KMS-11 (cell line): ENCODE data around the gene MSI1.

Experiments
- H2AFZ ChIP-seq: fragments of 200-600 bp; sonication (generic); 2 replicates; pipeline ENCODE4 v1.6.1; 2016; ENCODE audit warnings: antibody characterized with exemption, mixed run types, low read depth
- H3K27ac ChIP-seq: fragments of 200-600 bp; sonication (generic); 2 replicates; pipeline ENCODE4 v1.6.1; 2016; ENCODE audit warnings: mild to moderate bottlenecking, mixed run types
- H3K27me3 ChIP-seq: fragments of 200-600 bp; sonication (generic); 2 replicates; pipeline ENCODE4 v1.6.1; 2017; ENCODE audit warnings: mild to moderate bottlenecking, low read depth, mixed run types, moderate library complexity; ENCODE audit not compliant: insufficient read depth
- H3K36me3 ChIP-seq: fragments of 200-600 bp; sonication (generic); 2 replicates; pipeline ENCODE4 v1.6.1; 2017; ENCODE audit warnings: mild to moderate bottlenecking, mixed run types; ENCODE audit not compliant: insufficient read depth
- H3K4me1 ChIP-seq: fragments of 200-600 bp; sonication (generic); 2 replicates; pipeline ENCODE4 v1.6.1; 2016; ENCODE audit warnings: mild to moderate bottlenecking, low read depth, mixed run types; ENCODE audit not compliant: poor library complexity, severe bottlenecking
- H3K4me2 ChIP-seq: fragments of 200-600 bp; sonication (generic); 2 replicates; pipeline ENCODE4 v1.7.0; 2016; ENCODE audit warnings: mild to moderate bottlenecking, mixed run types
- H3K4me3 ChIP-seq: fragments of 200-600 bp; sonication (generic); IDR thresholded peaks from 2 replicates; pipeline ENCODE4 v1.6.1; 2017; ENCODE audit warnings: low read depth, low read length, mixed read lengths; ENCODE audit not compliant: insufficient read depth
- H3K79me2 ChIP-seq: fragments of 200-600 bp; sonication (generic); 2 replicates; pipeline ENCODE4 v1.6.1; 2016; ENCODE audit warnings: low read depth, mixed run types; ENCODE audit not compliant: insufficient read depth
- H3K9ac ChIP-seq: fragments of 200-600 bp; sonication (generic); 2 replicates; pipeline ENCODE4 v1.6.1; 2016; ENCODE audit warnings: mild to moderate bottlenecking, mixed run types
- H4K20me1 ChIP-seq: fragments of 200-600 bp; sonication (generic); 2 replicates; pipeline ENCODE4 v1.6.1; 2016; ENCODE audit warnings: mild to moderate bottlenecking, mixed run types; ENCODE audit not compliant: insufficient read depth
- CTCF ChIP-seq: fragments of 200-600 bp; sonication (generic); conservative IDR thresholded peaks from 2 replicates; pipeline ENCODE4 v1.6.1; 2017; ENCODE audit warnings: low read depth, mild to moderate bottlenecking, antibody characterized with exemption, low read length, moderate library complexity, mixed read lengths

The MSI1 gene

DNA sequence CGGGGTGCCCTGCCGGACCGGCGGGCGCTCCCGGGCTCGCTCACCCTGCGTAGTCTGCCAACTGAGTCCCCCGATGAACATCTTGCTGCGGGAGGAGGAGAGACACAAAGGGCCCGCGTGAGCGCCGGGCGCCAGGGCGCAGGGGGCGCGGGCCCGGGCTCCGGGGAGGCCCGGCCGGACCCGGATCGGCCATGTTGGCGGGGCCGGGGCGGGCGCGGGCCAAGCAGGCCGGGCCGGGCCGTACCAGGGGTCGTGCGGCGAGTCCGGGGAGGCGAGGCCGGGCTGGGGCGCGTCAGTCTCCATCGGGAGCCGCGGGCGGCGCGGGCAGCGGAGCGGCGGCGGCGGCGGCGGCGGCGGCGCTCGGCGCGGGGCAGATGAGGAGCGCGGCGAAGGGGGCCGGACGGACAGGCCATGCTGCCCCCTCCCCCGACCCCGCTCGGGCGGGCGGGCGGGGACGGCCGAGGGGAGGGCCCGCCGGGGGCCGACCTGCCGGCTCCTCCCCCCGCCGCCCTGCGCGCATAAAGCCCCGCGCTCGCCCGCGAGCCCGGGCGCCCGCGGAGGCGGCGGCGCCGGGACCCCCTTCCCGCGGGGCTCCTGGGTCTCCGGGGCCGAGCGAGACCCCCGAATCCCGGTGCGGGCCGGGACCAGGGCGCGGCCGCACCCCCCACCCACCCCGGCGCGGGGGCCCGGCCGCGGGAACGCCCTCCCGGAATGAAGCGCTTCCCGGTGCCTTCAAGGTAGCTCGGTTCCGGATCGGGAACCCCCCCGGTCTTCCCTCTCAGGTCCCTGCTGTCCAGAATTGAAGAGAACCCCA is at the start of gene MSI1:
Gene MSI1 (minus strand): TSS at position 376 of the 814 bp plus-strand sequence. CDS start 73 bp downstream, at position 303.
- Histone ChIP-seq H3K9ac (no peak within 1 kb of the TSS), H3K4me1 (no peaks in the 10 kb centered on the region), H3K27me3 (peaks cover 28% of the 10 kb centered on the region), H3K27ac (no peak within 1 kb of the TSS), H4K20me1 (no peaks in the 10 kb centered on the region), H2AFZ (no peak within 1 kb of the TSS), H3K4me3 (no peak within 1 kb of the TSS), H3K4me2 (no peak within 1 kb of the TSS), H3K79me2 (no peaks in the 10 kb centered on the region), H3K36me3 (no peaks in the 10 kb centered on the region)
- TF ChIP-seq CTCF: no peak

DNA sequence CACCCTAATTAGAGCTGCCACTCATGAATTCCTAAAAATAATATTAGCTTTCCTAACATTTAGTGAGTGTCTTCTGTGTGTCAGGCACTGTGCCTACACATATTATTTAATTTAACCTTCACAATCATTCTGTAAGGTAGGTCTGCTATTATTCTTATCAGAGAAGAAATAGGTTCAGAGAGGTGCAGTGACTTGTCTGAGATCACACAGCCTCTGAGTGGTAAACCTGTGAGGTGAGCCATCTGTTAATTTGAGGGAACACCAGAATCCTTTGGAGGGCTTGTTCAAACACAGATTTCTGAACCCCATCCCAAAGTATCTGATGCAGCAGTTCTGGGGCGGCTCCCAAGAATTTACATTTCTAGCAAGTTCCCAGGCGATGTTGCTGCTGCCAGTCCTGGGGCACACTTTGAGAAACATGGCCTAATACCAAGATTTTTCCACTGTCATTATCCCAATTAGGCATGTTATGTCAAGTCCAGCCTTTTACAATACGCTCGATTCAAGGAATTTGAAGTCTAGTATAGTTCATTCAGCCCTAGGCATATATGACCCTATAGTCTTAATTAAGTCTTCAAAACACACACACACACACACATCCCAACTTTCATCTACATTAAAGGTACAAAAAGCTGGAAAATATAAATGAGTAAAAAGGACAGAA is 49.1 kb upstream of the MSI1 start:
- no peak overlapping the region for H2AFZ ChIP-seq
- no peaks in the 10 kb centered on the region for H3K79me2 ChIP-seq
- H3K27me3 ChIP-seq: no peaks in the 10 kb centered on the region
- TF ChIP-seq CTCF: no peak
- H4K20me1 ChIP-seq: no peaks in the 10 kb centered on the region
- no peaks in the 10 kb centered on the region for H3K36me3 ChIP-seq
- H3K4me2 ChIP-seq: no peak overlapping the region
- no peaks in the 10 kb centered on the region for H3K4me1 ChIP-seq
- H3K4me3 ChIP-seq: no peak overlapping the region
- H3K27ac ChIP-seq: no peak overlapping the region
- no peak overlapping the region for H3K9ac ChIP-seq

GRCh38 chr12:120416490-120417216 is 47.7 kb upstream of the MSI1 start:
- no peak overlapping the region for H2AFZ ChIP-seq
- no peaks in the 10 kb centered on the region for H4K20me1 ChIP-seq
- no peaks in the 10 kb centered on the region for H3K36me3 ChIP-seq
- H3K4me3 ChIP-seq: no peak overlapping the region
- no peaks in the 10 kb centered on the region for H3K27me3 ChIP-seq
- no peaks in the 10 kb centered on the region for H3K4me1 ChIP-seq
- H3K4me2 ChIP-seq: no peak overlapping the region
- H3K9ac ChIP-seq: no peak overlapping the region
- TF ChIP-seq CTCF: no peak
- H3K79me2 ChIP-seq: no peaks in the 10 kb centered on the region
- H3K27ac ChIP-seq: no peak overlapping the region

DNA sequence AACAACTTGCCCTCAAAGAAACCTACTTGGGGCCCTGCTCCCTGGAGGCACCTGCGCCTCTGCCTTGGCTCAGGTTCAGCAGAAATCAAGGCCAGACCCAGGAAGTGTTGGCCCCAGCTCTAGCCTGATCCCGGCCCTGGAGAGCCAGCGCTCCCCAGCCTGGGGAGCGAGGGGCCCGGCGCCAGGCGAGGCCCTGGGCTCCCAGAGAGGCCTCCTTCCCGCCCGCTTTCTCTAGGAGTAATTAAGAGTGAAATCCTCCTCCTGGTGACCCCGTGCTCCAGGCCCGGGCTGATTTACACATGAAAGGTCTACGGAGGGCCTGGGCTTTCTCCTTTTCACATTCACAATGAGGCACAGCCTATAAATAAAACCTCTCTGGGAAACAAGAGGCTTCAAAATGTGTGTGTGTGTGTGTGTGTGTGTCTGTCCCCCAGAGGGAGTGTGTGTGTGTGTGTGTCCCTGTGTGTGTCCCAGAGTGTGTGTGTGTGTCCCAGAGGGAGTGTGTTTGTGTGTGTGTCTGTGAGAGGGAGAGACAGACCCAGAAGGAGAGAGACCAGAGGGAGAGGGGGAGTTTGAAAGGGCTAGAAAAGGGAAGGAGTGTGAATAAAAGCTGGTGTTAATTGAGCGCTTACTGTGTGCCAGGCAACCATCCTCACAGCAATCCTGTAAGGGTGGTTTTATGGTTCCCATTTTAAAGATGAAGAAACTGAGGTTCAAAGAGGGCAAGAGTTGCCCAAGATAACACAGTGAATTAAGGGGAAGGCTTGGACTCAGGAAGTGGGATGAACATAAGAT is 45.1 kb upstream of the MSI1 start:
- TF ChIP-seq CTCF: no peak
- no peaks in the 10 kb centered on the region for H3K79me2 ChIP-seq
- H3K9ac ChIP-seq: no peak overlapping the region
- no peaks in the 10 kb centered on the region for H3K27me3 ChIP-seq
- no peak overlapping the region for H3K4me3 ChIP-seq
- H3K36me3 ChIP-seq: no peaks in the 10 kb centered on the region
- H3K27ac ChIP-seq: no peak overlapping the region
- no peak overlapping the region for H3K4me2 ChIP-seq
- no peak overlapping the region for H2AFZ ChIP-seq
- H3K4me1 ChIP-seq: no peaks in the 10 kb centered on the region
- no peaks in the 10 kb centered on the region for H4K20me1 ChIP-seq
